ENCODE results near the gene LRRC41. TPM values are rescaled to one million over a fixed set of nuclear protein-coding genes. Genes with fewer than 3 reads are reported as not detected.

The LRRC41 gene
- total RNA-seq, 2 donors from 2014 or later, result 48.3 to 57.8 TPM

GRCh38 chr1:46285730-46286477 is 17.5 kb downstream of the LRRC41 start:
- TF ChIP-seq, protein P1, sequence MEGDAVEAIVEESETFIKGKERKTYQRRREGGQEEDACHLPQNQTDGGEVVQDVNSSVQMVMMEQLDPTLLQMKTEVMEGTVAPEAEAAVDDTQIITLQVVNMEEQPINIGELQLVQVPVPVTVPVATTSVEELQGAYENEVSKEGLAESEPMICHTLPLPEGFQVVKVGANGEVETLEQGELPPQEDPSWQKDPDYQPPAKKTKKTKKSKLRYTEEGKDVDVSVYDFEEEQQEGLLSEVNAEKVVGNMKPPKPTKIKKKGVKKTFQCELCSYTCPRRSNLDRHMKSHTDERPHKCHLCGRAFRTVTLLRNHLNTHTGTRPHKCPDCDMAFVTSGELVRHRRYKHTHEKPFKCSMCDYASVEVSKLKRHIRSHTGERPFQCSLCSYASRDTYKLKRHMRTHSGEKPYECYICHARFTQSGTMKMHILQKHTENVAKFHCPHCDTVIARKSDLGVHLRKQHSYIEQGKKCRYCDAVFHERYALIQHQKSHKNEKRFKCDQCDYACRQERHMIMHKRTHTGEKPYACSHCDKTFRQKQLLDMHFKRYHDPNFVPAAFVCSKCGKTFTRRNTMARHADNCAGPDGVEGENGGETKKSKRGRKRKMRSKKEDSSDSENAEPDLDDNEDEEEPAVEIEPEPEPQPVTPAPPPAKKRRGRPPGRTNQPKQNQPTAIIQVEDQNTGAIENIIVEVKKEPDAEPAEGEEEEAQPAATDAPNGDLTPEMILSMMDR (IDR thresholded peaks at IDR 0.05), result no peak
- no peaks in the 10 kb centered on the region for H3K4me1 ChIP-seq
- H3K4me3 ChIP-seq, result no peak overlapping the region
- peaks cover 29% of the 10 kb centered on the region for H3K36me3 ChIP-seq
- H3K27me3 ChIP-seq, result no peaks in the 10 kb centered on the region
- H3K27ac ChIP-seq, result no peak overlapping the region
- no peak for DNase-seq (ENCODE audit: low spot score)
- H3K9me3 ChIP-seq, result no peaks in the 10 kb centered on the region

GRCh38 chr1:46284597-46285564 is 18.5 kb downstream of the LRRC41 start:
- no peak for DNase-seq (ENCODE audit: low spot score)
- H3K27me3 ChIP-seq, result no peaks in the 10 kb centered on the region
- peaks cover 39% of the 10 kb centered on the region for H3K36me3 ChIP-seq
- no peaks in the 10 kb centered on the region for H3K9me3 ChIP-seq
- TF ChIP-seq, protein P1 (IDR thresholded peaks at IDR 0.05), result no peak
- no peak overlapping the region for H3K4me3 ChIP-seq
- H3K4me1 ChIP-seq, result no peaks in the 10 kb centered on the region
- no peak overlapping the region for H3K27ac ChIP-seq

- Histone ChIP-seq H3K27ac (no peak overlapping the region), H3K4me3 (no peak overlapping the region), H3K27me3 (no peaks in the 10 kb centered on the region), H3K36me3 (peaks cover 47% of the 10 kb centered on the region), H3K9me3 (no peaks in the 10 kb centered on the region), H3K4me1 (no peaks in the 10 kb centered on the region)
- no peak for DNase-seq (ENCODE audit: low spot score)
- TF ChIP-seq, protein P1 (IDR thresholded peaks at IDR 0.05), result no peak
Observed at GRCh38 chr1:46284058-46284457, 19.4 kb downstream of the LRRC41 start.

- H3K4me1 ChIP-seq, result no peaks in the 10 kb centered on the region
- no peak overlapping the region for H3K27ac ChIP-seq
- H3K27me3 ChIP-seq, result no peaks in the 10 kb centered on the region
- TF ChIP-seq, protein P1 (IDR thresholded peaks at IDR 0.05), result no peak
- peaks cover 58% of the 10 kb centered on the region for H3K36me3 ChIP-seq
- DNase-seq (ENCODE audit: low spot score), result no peak
- H3K9me3 ChIP-seq, result no peaks in the 10 kb centered on the region
- H3K4me3 ChIP-seq, result no peak overlapping the region
Observed at GRCh38 chr1:46281021-46281420, 22.4 kb downstream of the LRRC41 start.

DNA sequence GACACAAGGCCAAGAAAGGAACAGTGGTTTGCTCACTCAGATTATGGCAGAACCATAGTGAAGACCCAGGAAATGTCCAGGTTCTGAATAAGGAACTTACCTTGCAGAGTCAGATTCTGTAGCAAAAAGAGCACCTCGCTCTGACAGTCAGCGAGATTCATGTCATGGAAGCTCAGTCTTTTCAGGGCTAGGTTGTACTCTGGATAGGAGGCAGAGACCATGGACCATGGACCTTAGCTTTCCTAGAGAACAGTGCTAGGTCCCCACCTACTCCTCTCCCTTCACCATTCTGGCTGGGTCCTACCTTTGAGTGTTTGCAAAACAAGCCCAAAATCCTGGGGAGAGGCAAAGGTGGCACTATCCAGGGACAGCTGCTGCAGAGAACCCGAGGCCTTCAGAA is 23.3 kb downstream of the LRRC41 start:
- no peaks in the 10 kb centered on the region for H3K27me3 ChIP-seq
- TF ChIP-seq, protein P1 (IDR thresholded peaks at IDR 0.05), result no peak
- H3K9me3 ChIP-seq, result no peaks in the 10 kb centered on the region
- H3K4me1 ChIP-seq, result no peaks in the 10 kb centered on the region
- no peak overlapping the region for H3K27ac ChIP-seq
- DNase-seq (ENCODE audit: low spot score), result no peak
- peaks cover 49% of the 10 kb centered on the region for H3K36me3 ChIP-seq
- no peak overlapping the region for H3K4me3 ChIP-seq
